SU-DHL-6 (cell line): ENCODE data around the gene PTPN18.

Experiments
- H2AFZ ChIP-seq: fragments of 200-600 bp; sonication (generic); 2 replicates; pipeline ENCODE4 v1.6.1; 2014; ENCODE audit warnings: low read depth, mild to moderate bottlenecking, moderate library complexity, mixed read lengths, antibody characterized with exemption, low read length; ENCODE audit not compliant: severe bottlenecking
- H3F3A ChIP-seq: fragments of 200-600 bp; shearing (Covaris generic); 2 replicates; pipeline ENCODE4 v1.6.0; 2016; ENCODE audit warnings: antibody characterized with exemption, mild to moderate bottlenecking; ENCODE audit not compliant: insufficient read depth
- H3K27ac ChIP-seq: fragments of 200-600 bp; sonication (generic); 2 replicates; pipeline ENCODE4 v1.5.1; 2016; ENCODE audit warnings: low read depth, mild to moderate bottlenecking, low read length, moderate library complexity, mixed read lengths
- H3K27me3 ChIP-seq: fragments of 200-600 bp; sonication (generic), shearing (Covaris generic); 2 replicates; pipeline ENCODE4 v1.6.0; 2014; ENCODE audit warnings: mild to moderate bottlenecking, low read length
- H3K36me3 ChIP-seq: fragments of 200-600 bp; sonication (generic); 2 replicates; pipeline ENCODE4 v1.6.1; 2014; ENCODE audit warnings: mild to moderate bottlenecking, low read length, mixed read lengths
- H3K4me2 ChIP-seq: fragments of 300-600, 200-600 bp; shearing (Covaris generic), sonication (generic); 2 replicates; pipeline ENCODE4 v1.6.0; 2014; ENCODE audit warnings: low read length, low read depth, mild to moderate bottlenecking; ENCODE audit not compliant: poor library complexity, severe bottlenecking
- H3K4me3 ChIP-seq: fragments of 200-600 bp; sonication (generic); 2 replicates; pipeline ENCODE4 v1.5.1; 2014; ENCODE audit warnings: antibody characterized with exemption, low read length, mild to moderate bottlenecking, mixed read lengths; ENCODE audit not compliant: insufficient read depth, poor library complexity, severe bottlenecking
- H3K79me2 ChIP-seq: fragments of 200-600 bp; sonication (generic); 2 replicates; pipeline ENCODE4 v1.6.1; 2014; ENCODE audit warnings: mild to moderate bottlenecking, low read length, moderate library complexity; ENCODE audit not compliant: insufficient read depth
- H3K9ac ChIP-seq: fragments of 200-600 bp; sonication (generic); 2 replicates; pipeline ENCODE4 v1.7.0; 2014; ENCODE audit warnings: mild to moderate bottlenecking, low read length
- H3K9me2 ChIP-seq: fragments of 200-600 bp; sonication (generic); replicated peaks from 2 replicates; pipeline ENCODE4 v1.6.1; 2014; ENCODE audit warnings: low read length; ENCODE audit not compliant: insufficient read depth
- H3K9me3 ChIP-seq: fragments of 200-600 bp; sonication (generic); 2 replicates; pipeline ENCODE4 v1.6.1; 2014; ENCODE audit warnings: low read length, mixed read lengths; ENCODE audit not compliant: insufficient read depth
- H4K20me1 ChIP-seq: fragments of 200-600 bp; sonication (generic); 2 replicates; pipeline ENCODE4 v1.6.1; 2014; ENCODE audit warnings: low read depth, mild to moderate bottlenecking, antibody characterized with exemption, low read length, moderate library complexity, mixed read lengths
- EZH2phosphoT487 ChIP-seq: fragments of 200-600 bp; sonication (generic), shearing (Covaris generic); conservative IDR thresholded peaks from 2 replicates; pipeline ENCODE4 v1.6.1; 2018; ENCODE audit warnings: mild to moderate bottlenecking, antibody characterized with exemption, low read length, moderate library complexity, mixed read lengths
- TF ChIP-seq, protein P1 (sequence below): fragments of 200-600 bp; sonication (generic); IDR thresholded peaks from one replicate; pipeline ENCODE4 v1.5.1; 2017; ENCODE audit warnings: antibody characterized with exemption, mild to moderate bottlenecking, low read length, moderate library complexity; ENCODE audit not compliant: insufficient read depth, poor library complexity, severe bottlenecking

The PTPN18 gene

DNA sequence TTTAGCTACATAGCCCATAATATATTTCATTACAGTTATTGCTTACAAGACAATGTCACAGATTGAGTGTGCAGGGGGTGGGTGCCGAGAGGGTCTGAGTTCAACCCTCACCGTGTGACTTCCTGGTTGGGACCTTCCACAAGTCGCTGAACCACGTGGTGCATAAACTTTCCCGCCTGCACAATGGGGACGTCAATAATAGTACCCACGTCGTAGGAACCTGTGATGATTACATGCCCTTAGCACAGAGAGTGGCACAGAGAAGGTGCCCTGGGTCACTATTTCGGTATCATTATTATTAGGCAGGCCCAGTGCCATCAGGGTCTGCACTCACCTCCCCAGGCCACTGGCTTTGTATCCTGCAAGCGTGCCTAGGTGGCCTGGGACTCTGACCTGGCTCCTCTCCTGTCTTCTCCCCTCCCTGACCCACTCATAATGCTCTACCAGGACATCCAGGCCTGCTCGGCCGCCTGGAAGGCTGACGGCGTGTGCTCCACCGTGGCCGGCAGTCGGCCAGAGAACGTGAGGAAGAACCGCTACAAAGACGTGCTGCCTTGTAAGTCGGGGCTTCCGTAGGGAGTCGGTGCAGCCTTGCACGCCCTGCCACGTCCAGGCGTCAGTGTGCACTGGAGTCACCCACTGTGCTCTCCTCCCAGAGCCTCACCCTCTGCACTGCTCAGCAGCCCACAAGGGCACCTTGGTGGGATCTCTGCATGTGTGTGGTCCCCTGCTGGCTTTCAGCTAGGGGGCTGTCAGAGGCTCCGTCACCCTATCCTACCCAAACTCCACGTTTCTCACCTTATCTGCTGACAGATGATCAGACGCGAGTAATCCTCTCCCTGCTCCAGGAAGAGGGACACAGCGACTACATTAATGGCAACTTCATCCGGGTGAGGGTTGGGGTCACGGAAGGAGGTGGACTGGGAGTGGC lies 2.8 kb downstream of the PTPN18 start:
- H3F3A ChIP-seq = peaks cover 15% of the 10 kb centered on the region
- no peaks in the 10 kb centered on the region for H3K9me2 ChIP-seq
- H3K79me2 ChIP-seq = no peaks in the 10 kb centered on the region
- no peak overlapping the region for H3K4me3 ChIP-seq
- no peaks in the 10 kb centered on the region for H4K20me1 ChIP-seq
- H3K27ac ChIP-seq = no peak overlapping the region
- H3K4me2 ChIP-seq = no peak overlapping the region
- no peaks in the 10 kb centered on the region for H3K9me3 ChIP-seq
- no peaks in the 10 kb centered on the region for H3K27me3 ChIP-seq
- no peak overlapping the region for H2AFZ ChIP-seq
- H3K36me3 ChIP-seq = no peaks in the 10 kb centered on the region
- H3K9ac ChIP-seq = no peak overlapping the region
- TF ChIP-seq EZH2phosphoT487 = no peak
- TF ChIP-seq, protein P1, sequence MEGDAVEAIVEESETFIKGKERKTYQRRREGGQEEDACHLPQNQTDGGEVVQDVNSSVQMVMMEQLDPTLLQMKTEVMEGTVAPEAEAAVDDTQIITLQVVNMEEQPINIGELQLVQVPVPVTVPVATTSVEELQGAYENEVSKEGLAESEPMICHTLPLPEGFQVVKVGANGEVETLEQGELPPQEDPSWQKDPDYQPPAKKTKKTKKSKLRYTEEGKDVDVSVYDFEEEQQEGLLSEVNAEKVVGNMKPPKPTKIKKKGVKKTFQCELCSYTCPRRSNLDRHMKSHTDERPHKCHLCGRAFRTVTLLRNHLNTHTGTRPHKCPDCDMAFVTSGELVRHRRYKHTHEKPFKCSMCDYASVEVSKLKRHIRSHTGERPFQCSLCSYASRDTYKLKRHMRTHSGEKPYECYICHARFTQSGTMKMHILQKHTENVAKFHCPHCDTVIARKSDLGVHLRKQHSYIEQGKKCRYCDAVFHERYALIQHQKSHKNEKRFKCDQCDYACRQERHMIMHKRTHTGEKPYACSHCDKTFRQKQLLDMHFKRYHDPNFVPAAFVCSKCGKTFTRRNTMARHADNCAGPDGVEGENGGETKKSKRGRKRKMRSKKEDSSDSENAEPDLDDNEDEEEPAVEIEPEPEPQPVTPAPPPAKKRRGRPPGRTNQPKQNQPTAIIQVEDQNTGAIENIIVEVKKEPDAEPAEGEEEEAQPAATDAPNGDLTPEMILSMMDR = no peak

DNA sequence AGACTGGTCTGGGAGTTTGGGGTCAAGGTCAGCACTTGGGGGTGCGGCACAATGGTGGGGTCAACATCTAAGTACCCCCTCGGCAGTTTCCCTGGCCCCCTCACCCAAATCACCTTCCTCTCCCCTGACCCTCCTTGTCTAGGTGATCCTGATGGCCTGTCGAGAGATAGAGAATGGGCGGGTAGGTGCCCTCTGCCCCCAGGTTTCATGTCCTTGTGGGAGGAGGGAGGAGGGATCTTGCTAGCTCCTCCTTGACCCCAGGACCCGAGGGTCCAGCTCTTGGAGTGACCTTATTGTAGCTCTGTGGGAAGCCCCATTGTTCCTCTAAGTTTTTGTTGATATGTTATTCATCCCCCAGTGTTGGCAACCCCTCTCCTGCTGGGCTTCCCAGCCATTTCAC lies 3.6 kb downstream of the PTPN18 start:
- Histone ChIP-seq H3K9ac (no peak overlapping the region), H4K20me1 (no peaks in the 10 kb centered on the region), H3K27ac (no peak overlapping the region), H3K4me2 (no peak overlapping the region), H3F3A (peaks cover 9% of the 10 kb centered on the region), H3K27me3 (no peaks in the 10 kb centered on the region), H3K9me3 (no peaks in the 10 kb centered on the region), H3K4me3 (no peak overlapping the region), H3K36me3 (no peaks in the 10 kb centered on the region), H3K79me2 (no peaks in the 10 kb centered on the region), H2AFZ (no peak overlapping the region), H3K9me2 (no peaks in the 10 kb centered on the region)
- TF ChIP-seq EZH2phosphoT487 = no peak
- TF ChIP-seq, protein P1 = no peak

DNA sequence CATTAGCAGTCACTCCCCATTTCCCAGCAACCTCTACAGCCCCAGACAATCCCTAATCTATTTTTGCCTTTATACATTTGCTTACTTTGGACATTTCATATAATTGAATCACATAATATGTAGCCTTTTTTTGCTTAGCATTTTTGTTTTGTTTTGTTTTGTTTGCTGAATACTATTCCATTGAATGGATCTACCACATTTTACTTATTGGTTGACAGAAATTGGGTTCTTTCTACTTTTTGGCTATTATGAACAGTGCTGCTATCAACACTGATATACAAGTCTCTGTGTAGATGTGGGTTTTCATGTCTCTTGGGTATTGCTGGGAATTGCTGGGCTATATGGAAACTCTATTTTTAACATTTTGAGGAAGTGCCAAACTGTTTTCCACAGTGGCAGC lies 7.6 kb downstream of the PTPN18 start:
- Histone ChIP-seq H3K9me3 (no peaks in the 10 kb centered on the region), H3K36me3 (no peaks in the 10 kb centered on the region), H3K79me2 (no peaks in the 10 kb centered on the region), H3F3A (no peaks in the 10 kb centered on the region), H3K9me2 (no peaks in the 10 kb centered on the region), H3K4me3 (no peak overlapping the region), H3K27me3 (no peaks in the 10 kb centered on the region), H3K4me2 (no peak overlapping the region), H3K9ac (no peak overlapping the region), H4K20me1 (no peaks in the 10 kb centered on the region), H2AFZ (no peak overlapping the region), H3K27ac (no peak overlapping the region)
- TF ChIP-seq, protein P1 = no peak
- TF ChIP-seq EZH2phosphoT487 = no peak
